GM18858 (cell line): ENCODE data around the gene PGK1.
A peak's percentile ranks its signal among the peaks of the same experiment; 100 is the strongest.
"Not testable (repeated sequence)": the region's sequence is repeated elsewhere in the genome, so short reads cannot be mapped to it uniquely, and the experiment has no call there.

ENCODE experiments used
- ATAC-seq: cut with Tn5 transposase; IDR thresholded peaks from one replicate; pipeline ENCODE4 v1.9.1; 2021; ENCODE audit not compliant: unreplicated experiment

Gene PGK1

GRCh38 chrX:78111140-78111931, 7.3 kb downstream of the PGK1 start:
- no peak for ATAC-seq

GRCh38 chrX:78116365-78116764, 12.3 kb downstream of the PGK1 start:
- ATAC-seq, result no peak

DNA sequence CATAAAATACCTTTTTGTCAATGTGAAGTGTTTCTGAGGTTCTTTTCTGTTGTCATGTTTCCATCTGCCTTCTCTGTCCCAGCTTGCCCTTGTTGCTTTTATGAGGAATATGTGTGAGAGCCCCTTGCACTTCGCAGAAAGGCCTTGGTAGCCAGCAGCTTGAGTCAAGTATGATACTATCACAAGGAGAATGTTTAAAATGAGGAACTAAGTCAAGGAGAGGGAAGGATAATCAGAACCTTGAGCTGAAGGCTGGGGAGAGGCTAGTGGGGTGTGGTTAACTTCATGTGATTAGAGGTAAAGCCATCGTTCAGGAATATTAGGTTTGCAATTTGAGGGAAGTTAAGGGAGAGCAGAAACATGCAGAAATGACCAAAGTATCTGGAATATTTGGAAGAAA, 12.7 kb downstream of the PGK1 start:
- no peak for ATAC-seq

DNA sequence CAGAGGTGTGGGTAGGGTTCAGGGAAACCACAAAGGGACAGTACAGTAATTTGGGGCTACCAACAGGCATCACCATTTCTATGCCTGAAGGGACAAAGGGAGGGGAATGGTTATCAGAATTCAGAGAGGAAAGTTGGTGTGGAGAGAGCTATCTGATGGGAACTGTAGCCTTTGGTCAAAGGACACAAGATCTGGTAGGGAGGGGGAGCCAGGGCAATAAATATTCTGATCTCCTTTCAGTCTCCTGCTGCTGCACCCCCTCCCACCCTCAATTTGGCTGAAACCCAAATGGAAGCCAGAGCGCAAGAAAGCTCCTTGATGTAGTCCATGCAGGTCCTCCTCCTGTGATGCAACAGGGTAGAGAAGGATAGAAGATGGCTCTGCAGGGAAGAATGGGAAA, 14.6 kb downstream of the PGK1 start:
- no peak for ATAC-seq

GRCh38 chrX:78119521-78120227, 15.6 kb downstream of the PGK1 start:
- ATAC-seq, result no peak

DNA sequence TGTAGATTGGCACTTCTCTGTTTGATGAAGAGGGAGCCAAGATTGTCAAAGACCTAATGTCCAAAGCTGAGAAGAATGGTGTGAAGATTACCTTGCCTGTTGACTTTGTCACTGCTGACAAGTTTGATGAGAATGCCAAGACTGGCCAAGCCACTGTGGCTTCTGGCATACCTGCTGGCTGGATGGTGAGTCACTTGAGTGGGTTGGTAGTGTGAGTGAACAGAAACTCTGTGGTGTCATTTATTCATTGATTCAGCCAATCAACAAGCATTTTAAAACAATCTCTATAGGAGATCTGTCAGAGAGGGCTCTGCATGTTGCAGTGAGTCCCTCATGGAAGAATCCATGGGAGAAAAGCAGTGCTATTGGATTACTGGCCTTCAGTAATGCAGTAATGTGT, 19.1 kb downstream of the PGK1 start:
- no peak for ATAC-seq

GRCh38 chrX:78124307-78124706, 20.3 kb downstream of the PGK1 start:
- no peak for ATAC-seq

GRCh38 chrX:78125148-78125547, 21.1 kb downstream of the PGK1 start:
- no peak for ATAC-seq

GRCh38 chrX:78125781-78126180, 21.7 kb downstream of the PGK1 start:
- not testable (repeated sequence) for ATAC-seq

- ATAC-seq, result no peak
Observed at GRCh38 chrX:78129714-78130113, 25.7 kb downstream of the PGK1 start.

DNA sequence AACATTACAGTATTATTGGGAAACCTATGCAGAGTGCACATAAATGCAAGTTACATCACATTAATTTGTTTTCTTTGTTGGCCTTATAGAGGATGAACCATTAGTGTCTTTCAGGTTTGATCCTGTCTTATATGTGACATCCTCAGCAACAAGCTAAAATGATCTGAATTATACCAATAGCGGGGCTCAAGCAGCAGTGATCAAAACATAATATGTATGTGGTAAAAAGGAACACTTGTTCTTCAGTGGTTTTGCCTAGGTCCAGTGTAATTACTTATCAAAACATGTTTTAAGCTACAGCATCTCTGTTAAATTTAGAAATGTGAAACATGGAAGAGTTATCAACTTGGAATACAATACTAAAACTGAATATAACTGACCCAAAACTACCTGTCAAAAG, 26.3 kb downstream of the PGK1 start:
- ATAC-seq, result no peak

GRCh38 chrX:78131117-78131516, 27.1 kb downstream of the PGK1 start:
- ATAC-seq, result no peak

- ATAC-seq, result no peak
Observed at GRCh38 chrX:78133238-78133960, 29.4 kb downstream of the PGK1 start.

GRCh38 chrX:78139160-78140123, 35.4 kb downstream of the PGK1 start, which contains the start of gene TAF9B:
Gene TAF9B (minus strand): TSS chrX:78139650. CDS start chrX:78139611, 39 bp downstream.
- peak; percentile 93 for ATAC-seq

GRCh38 chrX:78140206-78140605, 36.2 kb downstream of the PGK1 start:
- no peak for ATAC-seq

DNA sequence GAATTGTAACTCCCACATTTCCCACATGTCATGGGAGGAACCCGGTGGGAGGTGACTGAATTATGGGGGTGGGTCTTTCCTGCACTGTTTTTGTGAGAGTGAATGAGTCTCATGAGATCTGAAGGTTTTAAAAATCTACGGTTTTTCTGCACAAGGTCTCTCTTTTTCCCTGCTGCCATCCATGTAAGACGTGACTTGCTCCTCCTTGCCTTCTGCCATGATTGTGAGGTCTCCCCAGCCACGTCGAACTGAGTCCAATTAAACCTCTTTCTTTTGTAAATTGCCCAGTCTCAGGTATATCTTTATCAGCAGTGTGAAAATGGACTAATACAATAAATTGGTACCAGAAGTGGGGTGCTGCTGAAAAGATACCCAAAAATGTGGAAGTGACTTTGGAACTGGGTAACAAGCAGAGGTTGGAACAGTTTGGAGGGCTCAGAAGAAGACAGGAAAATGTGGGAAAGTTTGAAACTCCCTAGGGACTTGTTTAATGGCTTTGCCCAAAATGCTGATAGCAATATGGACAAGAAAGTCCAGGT, 43.0 kb downstream of the PGK1 start:
- ATAC-seq, result not testable (repeated sequence)

GRCh38 chrX:78157373-78157772, 53.3 kb downstream of the PGK1 start:
- not testable (repeated sequence) for ATAC-seq

DNA sequence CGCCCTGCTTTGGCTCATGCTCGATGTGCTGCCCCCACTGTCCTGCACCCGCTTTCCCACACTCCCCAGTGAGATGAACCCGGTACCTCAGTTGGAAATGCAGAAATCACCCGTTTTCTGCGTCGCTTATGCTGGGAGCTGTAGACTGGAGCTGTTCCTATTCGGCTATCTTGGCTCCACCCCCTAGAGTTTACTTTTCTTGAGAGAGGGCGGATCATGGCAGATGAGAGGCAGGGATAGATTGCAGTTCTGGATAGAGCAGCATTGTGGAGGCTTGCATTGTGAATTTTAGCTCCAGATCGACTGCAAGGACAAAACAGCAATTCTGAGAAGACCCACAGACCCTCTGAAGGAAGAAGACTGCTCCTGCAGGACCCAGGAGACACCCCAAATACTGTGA, 53.8 kb downstream of the PGK1 start:
- ATAC-seq, result not testable (repeated sequence)

DNA sequence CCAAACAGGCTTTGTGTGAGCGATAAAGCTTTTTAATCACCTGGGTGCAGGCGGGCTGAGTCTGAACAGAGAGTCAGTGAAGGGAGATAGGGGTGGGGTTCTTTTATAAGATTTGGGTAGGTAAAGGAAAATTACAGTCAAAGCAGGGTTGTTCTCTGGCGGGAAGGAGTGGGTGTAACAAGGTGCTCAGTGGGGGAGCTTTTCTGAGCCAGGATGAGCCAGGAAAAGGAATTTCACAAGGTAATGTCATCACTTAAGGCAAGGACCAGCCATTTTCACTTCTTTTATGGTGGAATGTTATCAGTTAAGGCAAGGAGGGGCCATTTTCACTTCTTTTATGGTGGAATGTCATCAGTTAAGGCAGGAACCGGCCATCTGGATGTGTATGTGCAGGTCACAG, 56.7 kb downstream of the PGK1 start:
- ATAC-seq, result not testable (repeated sequence)

DNA sequence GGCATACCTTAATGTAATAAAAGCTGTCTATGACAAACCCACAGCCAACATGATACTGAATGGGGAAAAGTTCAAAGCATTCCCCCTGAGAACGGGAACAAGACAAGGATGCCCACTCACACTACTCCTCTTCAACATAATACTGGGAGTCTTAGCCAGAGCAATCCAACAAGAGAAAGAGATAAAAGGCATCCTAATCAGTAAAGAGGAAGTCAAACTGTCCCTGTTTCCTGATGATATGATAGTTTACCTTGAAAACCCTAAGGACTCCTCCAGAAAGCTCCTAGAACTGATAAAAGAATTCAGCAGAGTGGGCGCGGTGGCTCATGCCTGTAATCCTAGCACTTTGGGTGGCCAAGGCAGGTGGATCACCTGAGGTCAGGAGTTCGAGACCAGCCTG, 59.1 kb downstream of the PGK1 start:
- not testable (repeated sequence) for ATAC-seq
